Measurements from ENCODE around the gene CA10.

CA10 gene

DNA sequence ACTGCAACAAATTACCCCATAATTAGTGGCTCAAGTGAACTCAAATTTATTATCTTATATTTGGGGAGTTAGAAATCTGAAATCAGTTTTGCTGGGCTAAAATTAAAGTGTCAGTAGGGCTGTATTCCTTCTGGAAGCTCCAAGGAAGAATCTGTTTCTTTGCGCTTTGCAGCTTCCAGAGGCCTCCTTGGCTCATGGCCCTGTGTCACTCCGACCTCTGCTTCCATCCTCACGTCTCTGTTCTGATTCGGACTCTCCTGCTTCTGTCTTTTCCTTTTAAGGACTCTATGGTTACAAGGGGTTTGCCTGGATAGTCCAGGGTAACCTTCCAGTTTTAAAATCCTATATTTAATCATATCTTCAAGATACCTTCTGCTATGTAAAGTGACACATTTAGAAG, 232.1 kb downstream of the CA10 start:
- no peak for TF ChIP-seq FOXP2 (optimal IDR thresholded peaks at IDR 0.05; ENCODE audit: borderline replicate concordance, extremely low read depth, extremely low read length, insufficient read depth)
- TF ChIP-seq SIN3A (IDR thresholded peaks at IDR 0.05; ENCODE audit: borderline replicate concordance, insufficient read depth, low read length): no peak
- no peak for TF ChIP-seq TAF1 (IDR thresholded peaks at IDR 0.05; ENCODE audit: borderline replicate concordance, insufficient read depth, low read length)
- TF ChIP-seq, protein P1, sequence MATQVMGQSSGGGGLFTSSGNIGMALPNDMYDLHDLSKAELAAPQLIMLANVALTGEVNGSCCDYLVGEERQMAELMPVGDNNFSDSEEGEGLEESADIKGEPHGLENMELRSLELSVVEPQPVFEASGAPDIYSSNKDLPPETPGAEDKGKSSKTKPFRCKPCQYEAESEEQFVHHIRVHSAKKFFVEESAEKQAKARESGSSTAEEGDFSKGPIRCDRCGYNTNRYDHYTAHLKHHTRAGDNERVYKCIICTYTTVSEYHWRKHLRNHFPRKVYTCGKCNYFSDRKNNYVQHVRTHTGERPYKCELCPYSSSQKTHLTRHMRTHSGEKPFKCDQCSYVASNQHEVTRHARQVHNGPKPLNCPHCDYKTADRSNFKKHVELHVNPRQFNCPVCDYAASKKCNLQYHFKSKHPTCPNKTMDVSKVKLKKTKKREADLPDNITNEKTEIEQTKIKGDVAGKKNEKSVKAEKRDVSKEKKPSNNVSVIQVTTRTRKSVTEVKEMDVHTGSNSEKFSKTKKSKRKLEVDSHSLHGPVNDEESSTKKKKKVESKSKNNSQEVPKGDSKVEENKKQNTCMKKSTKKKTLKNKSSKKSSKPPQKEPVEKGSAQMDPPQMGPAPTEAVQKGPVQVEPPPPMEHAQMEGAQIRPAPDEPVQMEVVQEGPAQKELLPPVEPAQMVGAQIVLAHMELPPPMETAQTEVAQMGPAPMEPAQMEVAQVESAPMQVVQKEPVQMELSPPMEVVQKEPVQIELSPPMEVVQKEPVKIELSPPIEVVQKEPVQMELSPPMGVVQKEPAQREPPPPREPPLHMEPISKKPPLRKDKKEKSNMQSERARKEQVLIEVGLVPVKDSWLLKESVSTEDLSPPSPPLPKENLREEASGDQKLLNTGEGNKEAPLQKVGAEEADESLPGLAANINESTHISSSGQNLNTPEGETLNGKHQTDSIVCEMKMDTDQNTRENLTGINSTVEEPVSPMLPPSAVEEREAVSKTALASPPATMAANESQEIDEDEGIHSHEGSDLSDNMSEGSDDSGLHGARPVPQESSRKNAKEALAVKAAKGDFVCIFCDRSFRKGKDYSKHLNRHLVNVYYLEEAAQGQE (IDR thresholded peaks at IDR 0.05; ENCODE audit: insufficient read depth in 1 of 2, low read depth in 2 of 2, low read length in 2 of 2): no peak
- TF ChIP-seq POLR2AphosphoS5 (IDR thresholded peaks at IDR 0.05; ENCODE audit: low read depth, low read length): no peak

DNA sequence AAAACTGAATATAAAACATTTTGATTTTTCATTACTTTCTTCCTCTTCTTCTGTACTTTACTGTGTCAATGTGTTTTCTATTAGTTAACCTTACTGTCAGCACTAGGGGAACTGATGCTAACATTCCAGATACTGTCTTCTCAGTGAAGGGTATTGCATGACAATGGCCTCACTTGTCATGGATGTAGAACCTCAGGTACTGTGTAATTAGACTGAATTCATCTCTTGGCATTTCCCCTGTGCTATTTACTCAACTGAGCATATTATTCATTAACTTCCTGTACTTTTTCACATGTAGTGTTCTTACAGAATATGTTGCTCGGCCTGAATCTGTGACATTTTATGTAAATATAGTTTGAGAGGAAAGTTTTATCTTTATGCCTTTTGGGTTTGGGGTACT, 237.0 kb downstream of the CA10 start:
- no peak for TF ChIP-seq FOXP2 (optimal IDR thresholded peaks at IDR 0.05; ENCODE audit: borderline replicate concordance, extremely low read depth, extremely low read length, insufficient read depth)
- TF ChIP-seq SIN3A (IDR thresholded peaks at IDR 0.05; ENCODE audit: borderline replicate concordance, insufficient read depth, low read length): no peak
- no peak for TF ChIP-seq TAF1 (IDR thresholded peaks at IDR 0.05; ENCODE audit: borderline replicate concordance, insufficient read depth, low read length)

DNA sequence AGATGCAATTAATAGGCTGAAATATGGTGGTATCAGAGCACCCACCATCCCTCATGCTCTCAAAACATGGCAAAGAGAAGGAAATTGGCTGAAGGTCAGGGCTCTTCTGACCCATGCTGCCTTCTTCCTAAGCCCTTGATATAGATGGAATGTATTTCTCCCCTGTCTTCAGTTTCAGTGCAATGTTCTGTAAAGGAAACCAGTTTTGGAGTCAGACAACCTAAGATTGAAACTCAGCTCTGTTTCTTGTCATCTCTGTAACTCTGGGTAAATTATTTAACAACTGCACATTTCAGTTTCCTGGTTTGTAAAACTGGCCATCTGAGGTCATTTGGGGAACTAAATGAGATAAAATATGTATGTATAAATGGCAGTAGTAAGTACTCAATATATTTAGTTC, 243.9 kb downstream of the CA10 start:
- TF ChIP-seq SIN3A (IDR thresholded peaks at IDR 0.05; ENCODE audit: borderline replicate concordance, insufficient read depth, low read length) (no peak), POLR2AphosphoS5 (IDR thresholded peaks at IDR 0.05; ENCODE audit: low read depth, low read length) (no peak)

DNA sequence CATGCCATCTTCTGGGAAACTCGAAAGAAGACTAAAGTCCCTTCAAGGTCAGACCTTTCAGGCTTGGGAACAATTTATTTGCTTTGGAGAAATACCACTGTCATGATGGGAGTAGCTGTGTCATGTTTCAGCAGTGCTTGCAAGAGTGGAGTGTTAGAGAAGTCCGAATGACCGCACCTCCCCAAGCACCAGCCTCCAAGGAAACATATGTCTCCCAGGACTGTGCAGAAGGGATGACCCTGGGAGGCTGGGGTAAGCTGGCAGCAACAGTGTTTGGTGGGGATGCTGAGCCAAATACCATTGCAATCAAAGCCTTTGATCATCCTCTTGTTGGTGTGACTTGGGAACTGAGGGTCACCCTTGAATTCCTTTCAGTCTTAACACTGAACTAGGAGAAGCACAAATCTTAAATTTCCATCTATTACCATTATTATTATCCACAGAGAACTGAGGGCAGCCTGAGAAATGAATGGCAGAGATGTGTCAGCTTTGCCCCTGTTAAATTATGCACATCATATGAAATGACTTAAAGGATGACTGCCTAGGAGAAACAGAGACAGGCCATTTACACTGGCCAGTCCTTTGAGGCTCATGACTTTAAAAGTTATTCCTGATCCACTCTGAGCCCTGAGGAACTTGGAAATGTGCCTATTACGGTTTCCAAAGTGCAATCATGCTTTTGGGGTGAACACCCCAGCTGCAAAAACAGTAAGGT, 244.9 kb downstream of the CA10 start:
- TF ChIP-seq SIN3A (IDR thresholded peaks at IDR 0.05; ENCODE audit: borderline replicate concordance, insufficient read depth, low read length): no peak

DNA sequence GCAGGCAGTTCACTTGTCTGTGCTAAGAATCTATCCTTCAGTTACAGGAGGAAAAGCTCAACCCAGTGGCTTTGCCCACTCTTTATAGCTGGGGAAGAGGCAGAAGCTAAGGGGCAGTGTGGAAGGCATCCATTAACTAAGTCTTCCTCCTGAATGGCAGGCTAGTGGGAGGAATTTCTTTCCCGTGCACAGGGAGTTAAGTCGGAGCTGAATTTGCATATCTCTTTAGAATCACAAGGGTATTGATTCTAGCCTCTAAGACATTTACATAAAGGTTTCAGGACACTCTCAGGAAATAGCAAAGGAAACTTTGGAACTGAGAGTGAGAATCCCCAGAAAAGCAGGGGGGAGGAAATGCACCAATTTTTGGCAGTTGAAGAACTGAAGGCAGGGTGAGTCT, 245.6 kb downstream of the CA10 start:
- TF ChIP-seq TAF1 (IDR thresholded peaks at IDR 0.05; ENCODE audit: borderline replicate concordance, insufficient read depth, low read length) (no peak), FOXP2 (optimal IDR thresholded peaks at IDR 0.05; ENCODE audit: borderline replicate concordance, extremely low read depth, extremely low read length, insufficient read depth) (no peak), POLR2AphosphoS5 (IDR thresholded peaks at IDR 0.05; ENCODE audit: low read depth, low read length) (no peak)
- TF ChIP-seq, protein P1 (IDR thresholded peaks at IDR 0.05; ENCODE audit: insufficient read depth in 1 of 2, low read depth in 2 of 2, low read length in 2 of 2): no peak

DNA sequence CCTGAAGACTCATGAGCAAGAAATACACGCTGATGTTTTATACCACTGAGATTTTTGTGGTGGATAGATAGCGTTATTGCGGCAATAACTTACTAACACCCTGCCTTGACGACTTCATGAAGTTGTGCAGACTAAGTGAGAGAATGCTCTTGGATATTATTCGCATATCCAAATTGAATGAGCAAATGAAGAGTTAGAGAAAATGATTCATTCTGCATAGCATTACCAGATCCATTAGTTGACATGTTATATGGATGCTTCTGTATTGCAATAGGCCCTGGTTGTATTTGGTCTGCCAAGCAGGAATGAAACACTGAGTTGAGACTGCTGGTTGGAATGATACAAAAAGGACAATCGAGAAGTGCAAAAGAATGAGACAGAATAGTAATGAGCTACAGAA, 247.3 kb downstream of the CA10 start:
- TF ChIP-seq, protein P1 (IDR thresholded peaks at IDR 0.05; ENCODE audit: insufficient read depth in 1 of 2, low read depth in 2 of 2, low read length in 2 of 2): no peak
- TF ChIP-seq FOXP2 (optimal IDR thresholded peaks at IDR 0.05; ENCODE audit: borderline replicate concordance, extremely low read depth, extremely low read length, insufficient read depth) (no peak), SIN3A (IDR thresholded peaks at IDR 0.05; ENCODE audit: borderline replicate concordance, insufficient read depth, low read length) (no peak), TAF1 (IDR thresholded peaks at IDR 0.05; ENCODE audit: borderline replicate concordance, insufficient read depth, low read length) (no peak), POLR2AphosphoS5 (IDR thresholded peaks at IDR 0.05; ENCODE audit: low read depth, low read length) (no peak)

DNA sequence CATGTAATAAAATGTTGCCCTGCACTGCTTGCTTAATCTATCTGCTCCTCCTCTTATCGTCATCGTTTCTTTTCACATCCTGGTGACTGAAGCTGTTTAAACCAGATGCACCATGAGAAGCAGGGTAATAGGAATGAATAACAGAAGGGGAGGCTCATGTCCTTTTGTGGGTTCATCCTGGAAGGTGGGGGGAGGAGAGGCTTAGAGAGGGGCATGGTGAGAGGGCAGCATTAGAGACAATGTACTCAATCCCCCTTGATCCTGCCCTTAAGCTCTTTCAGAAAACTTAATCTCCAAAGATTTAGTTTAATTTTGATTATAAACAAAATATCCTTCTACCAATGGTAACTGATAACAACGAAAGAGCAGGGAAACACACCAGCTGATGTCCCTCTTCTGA, 248.5 kb downstream of the CA10 start:
- TF ChIP-seq, protein P1 (IDR thresholded peaks at IDR 0.05; ENCODE audit: insufficient read depth in 1 of 2, low read depth in 2 of 2, low read length in 2 of 2): no peak
- TF ChIP-seq SIN3A (IDR thresholded peaks at IDR 0.05; ENCODE audit: borderline replicate concordance, insufficient read depth, low read length) (no peak), POLR2AphosphoS5 (IDR thresholded peaks at IDR 0.05; ENCODE audit: low read depth, low read length) (no peak), FOXP2 (optimal IDR thresholded peaks at IDR 0.05; ENCODE audit: borderline replicate concordance, extremely low read depth, extremely low read length, insufficient read depth) (no peak), TAF1 (IDR thresholded peaks at IDR 0.05; ENCODE audit: borderline replicate concordance, insufficient read depth, low read length) (no peak)

Data from PFSK-1 (cell line).